HCT116 (cell line): ENCODE data around the gene SLC4A11. TPM values are rescaled to one million over a fixed set of nuclear protein-coding genes. Genes with fewer than 3 reads are reported as not detected.

Experiments
- ATAC-seq: fragments of 200-7000 bp; cut with Tn5 transposase; 2 replicates; pipeline ENCODE4 v1.9.1; 2020; ENCODE audit warnings: mild to moderate bottlenecking, moderate library complexity
- BruUV-seq: library from RNA; stranded (reverse); fragments of 400-500 nt; replicated peaks from 2 replicates; lab custom pipeline; 2021; lab: Mats Ljungman, UMichigan
- CTCF ChIA-PET: fragments of 300-600 bp; sonication (Branson Sonifier 250); formaldehyde crosslinking; loops from one replicate; lab custom pipeline; 2021; ENCODE audit warnings: antibody characterized with exemption; lab: Charles Lee
- POLR2A ChIA-PET: fragments of 300-600, 350-600 bp; sonication (Branson Sonifier 250); formaldehyde crosslinking; loops from one replicate; lab custom pipeline; 2021; ENCODE audit warnings: antibody characterized with exemption; lab: Charles Lee
- RAD21 ChIA-PET, 2 experiments: fragments of 300-600 bp; sonication (Branson Sonifier 250); formaldehyde crosslinking; loops; one replicate each; lab custom pipeline; 2023; ENCODE audit warnings: low total read pairs in 2 of 2; ENCODE audit not compliant: uncharacterized antibody in 2 of 2, unreplicated experiment in 2 of 2, low non-redundant PET in 1 of 2; lab: Charles Lee
- DNase-seq: peaks from one replicate; pipeline ENCODE4 v3.0.0-alpha.2; 2010; ENCODE audit warnings: low read depth, low spot score
- H2AFZ ChIP-seq: fragments of 200-600 bp; shearing (Covaris generic), sonication (generic); 2 replicates; pipeline ENCODE4 v1.6.1; 2017; ENCODE audit warnings: low read depth, mixed run types, mixed read lengths, antibody characterized with exemption, low read length; ENCODE audit not compliant: poor library complexity, severe bottlenecking
- H3K27ac ChIP-seq: 2 replicates; pipeline ENCODE4 v1.5.1; 2012; ENCODE audit warnings: low read depth, low read length
- H3K27me3 ChIP-seq: fragments of 200-600 bp; sonication (generic); 2 replicates; pipeline ENCODE4 v1.6.1; 2016; ENCODE audit warnings: mixed run types, low read length, mixed read lengths; ENCODE audit not compliant: insufficient read depth
- H3K36me3 ChIP-seq, 2 experiments: fragments of 200-500 bp in 1 of 2; fragments of 200-600 bp in 1 of 2; sonication (Bioruptor generic) in 1 of 2; sonication (generic) in 1 of 2; 2 replicates each; pipeline versions ENCODE4 v1.5.1 to v1.6.1; 2014 to 2016; ENCODE audit warnings: low read length in 2 of 2, inconsistent platforms in 1 of 2, mixed read lengths in 1 of 2, mixed run types in 1 of 2; ENCODE audit not compliant: insufficient read depth in 2 of 2, control insufficient read depth in 1 of 2
- H3K4me1 ChIP-seq, 2 experiments: fragments of 200-600 bp in 1 of 2; sonication (generic) in 1 of 2; 2 replicates each; pipeline versions ENCODE4 v1.5.1 to v1.6.1; 2012 to 2017; ENCODE audit warnings: low read length in 2 of 2, inconsistent platforms in 1 of 2, mild to moderate bottlenecking in 1 of 2, mixed read lengths in 1 of 2, mixed run types in 1 of 2, moderate library complexity in 1 of 2; ENCODE audit not compliant: insufficient read depth in 2 of 2, control insufficient read depth in 1 of 2
- H3K4me2 ChIP-seq: fragments of 200-600 bp; sonication (generic); 2 replicates; pipeline ENCODE4 v1.6.1; 2017; ENCODE audit warnings: mixed run types, low read length, mixed read lengths
- H3K4me3 ChIP-seq, 2 experiments: fragments of 200-600 bp in 1 of 2; sonication (generic) in 1 of 2; replicated peaks in 1 of 2; 2 replicates each; pipeline ENCODE4 v1.5.1; 2011 to 2016; ENCODE audit warnings: low read length in 2 of 2, control low read depth in 1 of 2, low read depth in 1 of 2, mild to moderate bottlenecking in 1 of 2, mixed read lengths in 1 of 2, mixed run types in 1 of 2
- H3K79me2 ChIP-seq: fragments of 200-600 bp; sonication (generic); 2 replicates; pipeline ENCODE4 v1.6.1; 2017; ENCODE audit warnings: mild to moderate bottlenecking, mixed run types, low read length, moderate library complexity, mixed read lengths; ENCODE audit not compliant: insufficient read depth
- H3K9ac ChIP-seq: fragments of 200-600 bp; sonication (generic); 2 replicates; pipeline ENCODE4 v1.6.1; 2016; ENCODE audit warnings: low read length, mixed read lengths
- H3K9me2 ChIP-seq: fragments of 200-600 bp; sonication (generic), shearing (Covaris generic); 2 replicates; pipeline ENCODE4 v1.6.1; 2017; ENCODE audit warnings: mixed run types, mild to moderate bottlenecking, moderate library complexity; ENCODE audit not compliant: insufficient read depth
- H3K9me3 ChIP-seq, 2 experiments: fragments of 200-500 bp in 1 of 2; fragments of 200-600 bp in 1 of 2; sonication (Bioruptor generic) in 1 of 2; sonication (generic) in 1 of 2; 2 replicates each; pipeline ENCODE4 v1.6.1; 2014 to 2017; ENCODE audit warnings: low read length in 2 of 2, mixed read lengths in 2 of 2, inconsistent platforms in 1 of 2, low read depth in 1 of 2, mild to moderate bottlenecking in 1 of 2, mixed run types in 1 of 2, moderate library complexity in 1 of 2; ENCODE audit not compliant: control insufficient read depth in 1 of 2, insufficient read depth in 1 of 2
- H4K20me1 ChIP-seq: fragments of 200-600 bp; sonication (generic), shearing (Covaris generic); 2 replicates; pipeline ENCODE4 v1.6.1; 2017; ENCODE audit warnings: mixed run types, mild to moderate bottlenecking, moderate library complexity; ENCODE audit not compliant: insufficient read depth
- CBX3 ChIP-seq: IDR thresholded peaks from 2 replicates; pipeline ENCODE4 v1.6.1; 2012; ENCODE audit warnings: low read depth
- CEBPB ChIP-seq: IDR thresholded peaks from 2 replicates; pipeline ENCODE4 v1.6.1; 2012; ENCODE audit warnings: low read depth
- EZH2 ChIP-seq: fragments of 200-600 bp; sonication (generic); IDR thresholded peaks from 2 replicates; pipeline ENCODE4 v1.6.1; 2017; ENCODE audit warnings: antibody characterized with exemption, mixed run types
- EZH2phosphoT487 ChIP-seq: fragments of 200-600 bp; IDR thresholded peaks from 2 replicates; pipeline ENCODE4 v1.6.1; 2018; ENCODE audit warnings: antibody characterized with exemption, borderline replicate concordance
- FOSL1 ChIP-seq: IDR thresholded peaks from 2 replicates; pipeline ENCODE4 v1.6.1; 2012; ENCODE audit warnings: low read depth
- JUND ChIP-seq: IDR thresholded peaks from 2 replicates; pipeline ENCODE4 v1.6.1; 2012
- SIN3A ChIP-seq: IDR thresholded peaks from 2 replicates; pipeline ENCODE4 v1.6.1; 2012; ENCODE audit warnings: low read depth
- SP1 ChIP-seq: IDR thresholded peaks from 2 replicates; pipeline ENCODE4 v1.6.1; 2012; ENCODE audit warnings: low read depth
- SRF ChIP-seq: IDR thresholded peaks from 2 replicates; pipeline ENCODE4 v1.6.1; 2012; ENCODE audit warnings: low read depth
- TCF7L2 ChIP-seq: IDR thresholded peaks from 2 replicates; pipeline ENCODE4 v1.7.0; 2011; ENCODE audit warnings: borderline replicate concordance, inconsistent platforms; ENCODE audit not compliant: insufficient read depth, insufficient read length; ENCODE audit errors: extremely low read depth
- ZFX ChIP-seq: fragments of 450-650 bp; IDR thresholded peaks from 2 replicates; pipeline ENCODE4 v1.6.1; 2017
- ZNF274 ChIP-seq: fragments of 200-500 bp; sonication (Bioruptor generic); IDR thresholded peaks from 2 replicates; pipeline ENCODE4 v1.6.1; 2014; ENCODE audit warnings: mild to moderate bottlenecking, low read depth, low read length, inconsistent platforms
- intact Hi-C: fragments of 100-400 bp; cut with micrococcal nuclease; formaldehyde crosslinking; loops from 2 replicates; pipeline ENCODE4 v1.10.0; 2022
- total RNA-seq: library from RNA; stranded (reverse); gene quantifications from one replicate; pipeline ENCODE4 v1.2.1, GENCODE V29; 2021; ENCODE audit not compliant: unreplicated experiment
- TF ChIP-seq, protein P1 (sequence below): IDR thresholded peaks from 2 replicates; pipeline ENCODE4 v1.6.1; 2012
- TF ChIP-seq, protein P2 (sequence below): IDR thresholded peaks from 2 replicates; pipeline ENCODE4 v1.6.1; 2012
- TF ChIP-seq, protein P3 (sequence below): IDR thresholded peaks from 2 replicates; pipeline ENCODE4 v1.6.1; 2012; ENCODE audit warnings: low read depth

The SLC4A11 gene
- total RNA-seq, 1 experiment from 2014 or later, result 22.7 TPM

DNA sequence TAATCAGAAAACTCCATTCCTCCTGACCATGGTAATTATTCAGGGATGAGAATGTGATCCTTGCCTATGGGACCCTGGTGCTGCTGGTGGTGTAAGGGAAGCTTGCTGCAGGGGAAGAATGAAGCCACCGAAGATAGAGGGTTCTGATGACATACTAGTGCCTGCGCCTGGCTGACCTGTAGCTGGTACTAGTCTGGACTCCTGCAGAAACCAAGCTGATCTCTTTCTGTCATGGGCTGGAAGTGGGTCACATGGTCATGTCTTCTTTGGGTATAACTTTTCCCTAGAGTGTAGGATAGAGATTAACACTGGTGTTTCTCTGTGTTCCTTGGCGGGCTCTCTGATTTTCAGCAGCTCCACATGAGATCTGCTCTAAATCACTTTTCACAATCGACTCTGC, 8.6 kb upstream of the SLC4A11 start:
- H3K4me3 ChIP-seq, result no peak overlapping the region
- CTCF ChIA-PET, result interaction anchor here (1.3 to 1.7 kb wide), 2 partner anchors 11 to 29 kb away, joined by 4 to 5 read pairs; no protein-coding TSS in a partner anchor
- RAD21 ChIA-PET, result no interaction called here
- no peaks in the 10 kb centered on the region for H3K9me3 ChIP-seq
- DNase-seq, result no peak
- intact Hi-C loops, result no loop called here
- no peaks in the 10 kb centered on the region for H3K36me3 ChIP-seq
- H3K27ac ChIP-seq, result no peak overlapping the region
- no peak overlapping the region for H3K9ac ChIP-seq
- POLR2A ChIA-PET, result no interaction called here
- no peaks in the 10 kb centered on the region for H3K9me2 ChIP-seq
- ATAC-seq, result no peak
- TF ChIP-seq ZNF274, result no peak
- TF ChIP-seq FOSL1, result no peak
- TF ChIP-seq ZFX, result no peak
- TF ChIP-seq, protein P1, sequence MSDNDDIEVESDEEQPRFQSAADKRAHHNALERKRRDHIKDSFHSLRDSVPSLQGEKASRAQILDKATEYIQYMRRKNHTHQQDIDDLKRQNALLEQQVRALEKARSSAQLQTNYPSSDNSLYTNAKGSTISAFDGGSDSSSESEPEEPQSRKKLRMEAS, result no peak
- TF ChIP-seq, protein P2, sequence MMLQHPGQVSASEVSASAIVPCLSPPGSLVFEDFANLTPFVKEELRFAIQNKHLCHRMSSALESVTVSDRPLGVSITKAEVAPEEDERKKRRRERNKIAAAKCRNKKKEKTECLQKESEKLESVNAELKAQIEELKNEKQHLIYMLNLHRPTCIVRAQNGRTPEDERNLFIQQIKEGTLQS, result no peak
- TF ChIP-seq SP1, result no peak
- no peak for TF ChIP-seq SIN3A
- TF ChIP-seq EZH2phosphoT487, result no peak
- TF ChIP-seq SRF, result no peak
- no peak for TF ChIP-seq TCF7L2
- no peak for TF ChIP-seq EZH2
- TF ChIP-seq, protein P3, sequence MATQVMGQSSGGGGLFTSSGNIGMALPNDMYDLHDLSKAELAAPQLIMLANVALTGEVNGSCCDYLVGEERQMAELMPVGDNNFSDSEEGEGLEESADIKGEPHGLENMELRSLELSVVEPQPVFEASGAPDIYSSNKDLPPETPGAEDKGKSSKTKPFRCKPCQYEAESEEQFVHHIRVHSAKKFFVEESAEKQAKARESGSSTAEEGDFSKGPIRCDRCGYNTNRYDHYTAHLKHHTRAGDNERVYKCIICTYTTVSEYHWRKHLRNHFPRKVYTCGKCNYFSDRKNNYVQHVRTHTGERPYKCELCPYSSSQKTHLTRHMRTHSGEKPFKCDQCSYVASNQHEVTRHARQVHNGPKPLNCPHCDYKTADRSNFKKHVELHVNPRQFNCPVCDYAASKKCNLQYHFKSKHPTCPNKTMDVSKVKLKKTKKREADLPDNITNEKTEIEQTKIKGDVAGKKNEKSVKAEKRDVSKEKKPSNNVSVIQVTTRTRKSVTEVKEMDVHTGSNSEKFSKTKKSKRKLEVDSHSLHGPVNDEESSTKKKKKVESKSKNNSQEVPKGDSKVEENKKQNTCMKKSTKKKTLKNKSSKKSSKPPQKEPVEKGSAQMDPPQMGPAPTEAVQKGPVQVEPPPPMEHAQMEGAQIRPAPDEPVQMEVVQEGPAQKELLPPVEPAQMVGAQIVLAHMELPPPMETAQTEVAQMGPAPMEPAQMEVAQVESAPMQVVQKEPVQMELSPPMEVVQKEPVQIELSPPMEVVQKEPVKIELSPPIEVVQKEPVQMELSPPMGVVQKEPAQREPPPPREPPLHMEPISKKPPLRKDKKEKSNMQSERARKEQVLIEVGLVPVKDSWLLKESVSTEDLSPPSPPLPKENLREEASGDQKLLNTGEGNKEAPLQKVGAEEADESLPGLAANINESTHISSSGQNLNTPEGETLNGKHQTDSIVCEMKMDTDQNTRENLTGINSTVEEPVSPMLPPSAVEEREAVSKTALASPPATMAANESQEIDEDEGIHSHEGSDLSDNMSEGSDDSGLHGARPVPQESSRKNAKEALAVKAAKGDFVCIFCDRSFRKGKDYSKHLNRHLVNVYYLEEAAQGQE, result no peak
- no peak for TF ChIP-seq CBX3
- no peak for TF ChIP-seq CEBPB
- no peak for TF ChIP-seq JUND
- no TSS peak for BruUV-seq
- H3K79me2 ChIP-seq, result no peaks in the 10 kb centered on the region
- H3K4me2 ChIP-seq, result no peak overlapping the region
- no peaks in the 10 kb centered on the region for H4K20me1 ChIP-seq
- no peak overlapping the region for H2AFZ ChIP-seq
- no peaks in the 10 kb centered on the region; a peak in 1 of 4 replicates for H3K4me1 ChIP-seq
- H3K27me3 ChIP-seq, result no peaks in the 10 kb centered on the region
